LoVo (cell line): ENCODE results near the gene ZNF385A.

Experiments used
- DNase-seq: peaks from one replicate; pipeline ENCODE4 v3.0.0-alpha.2; 2016; ENCODE audit warnings: low spot score

The ZNF385A gene, protein sequence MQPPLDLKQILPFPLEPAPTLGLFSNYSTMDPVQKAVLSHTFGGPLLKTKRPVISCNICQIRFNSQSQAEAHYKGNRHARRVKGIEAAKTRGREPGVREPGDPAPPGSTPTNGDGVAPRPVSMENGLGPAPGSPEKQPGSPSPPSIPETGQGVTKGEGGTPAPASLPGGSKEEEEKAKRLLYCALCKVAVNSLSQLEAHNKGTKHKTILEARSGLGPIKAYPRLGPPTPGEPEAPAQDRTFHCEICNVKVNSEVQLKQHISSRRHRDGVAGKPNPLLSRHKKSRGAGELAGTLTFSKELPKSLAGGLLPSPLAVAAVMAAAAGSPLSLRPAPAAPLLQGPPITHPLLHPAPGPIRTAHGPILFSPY

DNA sequence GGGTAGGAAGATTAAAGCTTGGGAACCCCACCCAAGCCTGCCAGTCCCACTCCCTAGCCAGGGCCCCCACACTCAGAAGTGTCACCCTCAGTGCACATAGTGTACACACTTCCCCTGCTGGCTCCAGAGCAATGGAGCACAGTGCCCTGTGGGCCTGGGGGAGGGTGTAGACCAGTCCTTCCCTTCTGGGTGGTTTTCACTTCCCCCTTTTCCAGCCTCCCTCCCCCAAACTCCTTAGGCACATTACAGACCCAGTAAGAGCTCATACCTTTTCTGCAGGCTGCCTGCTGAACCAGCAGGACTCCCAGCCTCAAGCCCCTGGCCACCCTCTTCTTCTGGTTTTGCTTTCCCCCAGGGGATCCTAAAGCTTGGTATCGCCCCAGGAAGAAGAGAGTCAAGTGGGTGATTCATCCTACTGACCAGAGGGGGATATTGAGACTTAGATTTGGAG, at the start of gene ZNF385A:
Gene ZNF385A (minus strand): TSS at position 143 of the 451 bp plus-strand sequence. CDS start 219 bp downstream, outside the sequence.
- DNase-seq: no peak

DNA sequence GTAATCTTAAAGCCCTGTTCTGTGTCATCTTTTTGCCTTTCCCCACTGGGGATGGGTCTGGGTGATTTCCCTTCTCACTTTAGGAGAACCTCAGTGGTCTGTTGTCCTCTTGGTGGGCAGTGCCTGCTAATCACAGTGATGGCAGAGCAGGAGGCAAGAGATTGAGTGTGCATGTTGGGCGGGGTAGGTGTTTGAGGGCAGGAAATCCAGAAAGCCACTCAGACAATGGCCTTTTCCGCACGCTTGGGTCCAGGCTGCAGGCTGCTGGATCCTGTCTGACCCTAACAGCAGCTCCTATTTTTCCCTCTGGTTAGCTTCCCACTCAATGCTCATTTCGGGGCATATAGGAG, 48.3 kb upstream of the ZNF385A start:
- no peak for DNase-seq

DNA sequence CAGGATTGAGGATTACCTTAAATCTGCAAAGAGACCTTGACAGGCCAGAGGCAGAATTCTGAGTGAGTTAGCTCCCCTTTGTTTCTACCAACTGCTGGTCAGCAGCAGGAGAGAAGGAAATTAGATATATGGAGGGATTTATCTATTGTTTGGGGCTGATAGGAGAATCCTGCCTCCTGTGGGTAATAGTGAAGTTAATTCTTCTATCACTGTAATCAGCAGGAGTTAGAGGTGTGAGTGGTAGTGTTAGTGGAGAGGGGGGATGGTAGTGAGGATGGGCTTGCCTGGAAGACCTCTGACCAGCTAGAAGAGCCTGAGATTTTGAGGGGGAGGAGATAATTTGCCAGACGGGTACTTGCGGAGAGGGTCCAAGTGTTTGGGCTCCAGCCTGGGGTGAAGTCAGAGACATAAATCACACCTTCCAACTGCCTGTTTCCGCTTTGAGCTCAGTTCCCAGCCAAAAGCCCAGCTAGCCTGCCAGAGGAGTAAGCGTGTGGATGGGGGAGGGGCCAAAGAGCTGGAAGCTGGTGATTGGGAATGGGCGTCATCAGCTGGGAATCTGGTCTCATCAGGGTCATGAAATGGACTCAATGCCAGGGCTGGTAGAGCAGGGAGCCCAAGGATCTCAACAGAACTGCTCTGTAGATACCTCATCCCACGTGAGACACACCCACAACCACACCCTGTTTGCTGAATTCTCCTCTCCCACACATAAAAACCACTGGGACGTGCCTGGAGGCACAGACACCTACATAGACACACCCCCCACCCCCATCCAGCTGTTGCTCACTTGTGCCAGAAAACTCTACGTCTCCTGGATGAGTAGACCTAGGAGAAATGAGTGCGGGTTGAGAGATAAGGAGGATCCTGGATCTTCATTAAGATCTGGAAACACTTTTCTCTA, 47.6 kb upstream of the ZNF385A start:
- DNase-seq: peak; percentile 57

DNA sequence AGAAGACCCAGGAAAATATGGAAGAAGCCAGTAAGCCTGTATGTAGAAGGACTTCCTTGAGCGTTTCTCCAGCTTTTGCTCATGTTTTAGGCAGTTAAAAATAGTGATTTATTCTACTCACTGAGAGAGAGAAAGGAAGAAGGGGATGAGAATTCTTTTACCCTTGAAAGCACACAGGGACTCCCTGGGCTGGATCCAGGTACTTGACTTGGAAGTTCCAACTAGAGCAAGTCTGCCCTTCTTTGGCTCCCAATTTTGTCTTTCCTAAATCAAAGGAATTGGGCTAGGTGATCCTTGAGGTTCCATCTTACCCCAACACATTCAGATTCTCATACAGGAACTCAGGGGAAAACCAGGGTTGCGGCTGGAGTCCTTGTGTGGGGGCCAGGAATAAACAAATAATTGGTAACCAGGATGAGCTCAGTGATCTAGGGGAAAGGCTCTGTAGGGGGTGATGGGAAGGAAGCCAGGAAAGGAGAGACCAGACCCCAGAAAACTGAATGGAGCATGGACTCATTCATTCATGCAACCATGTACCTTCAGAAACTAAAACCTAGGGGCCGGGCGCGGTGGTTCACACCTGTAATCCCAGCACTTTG, 46.0 kb upstream of the ZNF385A start:
- DNase-seq: no peak

DNA sequence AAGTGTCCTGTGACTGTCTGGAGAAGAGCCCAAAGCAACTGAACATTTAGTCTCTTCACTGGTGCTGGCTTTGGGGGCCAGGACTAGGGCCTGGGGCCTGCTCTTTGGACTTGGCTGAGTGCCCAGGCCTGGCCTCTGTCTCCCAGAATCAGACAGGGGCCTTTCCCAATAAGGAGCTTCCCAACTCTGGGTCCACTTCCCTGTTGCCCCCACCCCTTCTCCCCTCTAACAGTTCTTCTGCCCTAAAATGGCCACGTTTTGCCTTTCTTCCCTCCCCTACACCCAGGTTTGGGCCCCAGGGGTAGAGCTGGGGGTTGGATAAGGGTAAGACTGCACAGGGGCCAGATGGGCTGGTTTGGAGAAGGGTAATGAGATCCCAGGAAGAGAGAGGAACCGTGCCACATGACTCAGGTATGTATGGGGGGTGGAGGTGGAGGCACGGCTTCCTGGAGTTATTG, 44.5 kb upstream of the ZNF385A start:
- DNase-seq: no peak

DNA sequence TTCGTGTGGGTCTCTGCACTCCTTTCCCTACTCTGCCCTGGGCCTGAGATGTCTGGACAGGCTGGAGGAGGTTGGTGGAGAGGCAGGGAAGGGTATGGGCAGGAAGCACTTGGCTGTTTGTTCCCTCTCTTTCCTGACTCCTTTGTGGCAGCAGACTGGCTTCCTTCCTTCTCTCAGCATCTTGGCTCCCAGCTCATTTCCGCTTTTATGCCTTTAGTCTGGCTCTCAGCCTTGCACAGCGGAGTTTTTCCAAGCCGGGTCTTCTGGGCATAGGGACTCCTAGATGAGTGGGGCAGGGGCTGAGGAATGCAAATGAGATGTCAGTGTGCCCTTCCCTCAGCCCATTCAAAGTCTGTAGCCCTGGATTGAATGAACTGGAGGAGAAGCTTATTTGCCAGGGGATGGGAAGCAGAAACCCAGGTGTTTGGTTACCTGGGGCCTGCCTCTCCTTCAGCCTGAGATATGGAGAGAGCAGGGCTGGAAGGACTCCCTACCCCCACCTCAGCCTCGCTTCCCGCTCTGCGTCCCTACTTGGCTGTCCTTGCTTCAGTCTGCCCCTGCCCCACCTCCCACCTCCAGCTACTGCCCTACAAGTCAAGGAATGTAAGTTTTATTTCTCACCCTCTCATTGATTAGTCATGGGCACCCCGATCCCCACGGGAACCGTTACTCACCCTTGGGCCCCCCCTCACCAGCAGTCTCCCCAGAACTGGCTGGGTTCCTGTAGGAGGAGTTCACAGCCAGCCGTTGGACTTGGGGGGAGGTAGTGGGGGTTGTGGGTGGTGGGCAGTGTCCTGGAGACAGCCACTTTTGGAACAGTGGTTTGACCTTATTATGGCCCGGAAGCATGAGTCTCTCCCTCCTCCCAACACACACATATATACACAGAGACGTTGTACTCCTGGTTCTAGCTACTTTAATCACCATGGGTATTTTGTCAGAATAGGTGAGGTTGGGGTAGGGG, 43.8 kb upstream of the ZNF385A start:
- DNase-seq: no peak

DNA sequence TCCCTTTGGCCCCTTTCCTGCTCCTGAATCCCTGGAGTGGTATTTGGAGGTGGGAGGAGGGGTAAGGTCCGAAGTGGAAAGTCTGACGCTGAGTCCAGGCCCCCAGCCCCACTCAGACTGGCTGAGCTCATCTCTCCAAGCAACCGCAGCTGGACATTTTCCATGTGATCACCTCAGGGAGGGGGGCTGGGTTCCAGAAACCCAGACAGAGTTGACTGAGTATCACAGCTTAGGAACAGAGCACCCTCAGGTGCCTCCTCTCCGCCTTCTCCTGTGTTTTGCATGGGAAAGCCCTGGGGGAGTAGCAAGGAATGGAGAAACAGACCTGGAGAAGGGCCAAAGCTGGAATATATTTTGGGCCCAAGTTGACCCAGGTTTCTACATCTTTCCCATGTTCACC, 42.6 kb upstream of the ZNF385A start:
- DNase-seq: no peak

DNA sequence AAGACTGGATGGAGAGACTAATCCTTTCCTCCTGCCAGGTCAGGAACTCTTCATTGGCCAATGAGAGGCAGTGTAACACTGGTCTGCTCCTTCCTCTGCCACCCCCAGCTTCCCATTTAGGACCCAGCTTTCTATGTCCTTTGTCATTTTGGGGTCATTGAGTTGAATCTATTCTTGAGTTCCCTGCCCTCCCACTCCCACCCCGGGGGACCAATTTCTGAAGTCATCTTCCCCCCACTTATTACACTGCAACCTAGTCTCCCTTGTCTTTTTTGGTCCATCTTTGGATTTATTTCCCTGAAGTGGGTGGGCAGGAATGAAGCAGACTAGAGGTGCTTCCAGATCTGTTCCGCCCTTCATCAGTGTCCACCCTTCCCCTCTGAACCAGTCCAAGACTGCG, 42.2 kb upstream of the ZNF385A start:
- no peak for DNase-seq

DNA sequence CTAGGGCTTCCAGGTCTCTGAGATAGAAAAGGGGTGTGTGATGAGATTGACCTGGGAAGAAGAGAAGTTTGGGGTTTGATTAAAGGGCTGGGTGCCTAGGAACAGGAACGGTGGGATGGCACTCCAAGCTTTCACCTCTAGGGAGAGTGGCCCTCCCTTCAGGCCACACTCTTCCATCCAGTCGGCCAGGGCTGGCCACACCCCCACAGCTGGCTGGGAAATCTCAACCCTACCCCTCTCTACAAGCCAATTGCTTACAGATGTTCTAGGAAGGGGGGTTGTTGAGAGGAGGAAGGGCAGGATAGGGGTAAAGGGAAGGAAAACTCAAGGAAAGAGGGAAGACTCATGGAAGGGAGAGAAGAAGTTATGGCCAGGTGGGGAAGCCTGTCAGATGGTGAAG, 41.2 kb upstream of the ZNF385A start:
- no peak for DNase-seq

DNA sequence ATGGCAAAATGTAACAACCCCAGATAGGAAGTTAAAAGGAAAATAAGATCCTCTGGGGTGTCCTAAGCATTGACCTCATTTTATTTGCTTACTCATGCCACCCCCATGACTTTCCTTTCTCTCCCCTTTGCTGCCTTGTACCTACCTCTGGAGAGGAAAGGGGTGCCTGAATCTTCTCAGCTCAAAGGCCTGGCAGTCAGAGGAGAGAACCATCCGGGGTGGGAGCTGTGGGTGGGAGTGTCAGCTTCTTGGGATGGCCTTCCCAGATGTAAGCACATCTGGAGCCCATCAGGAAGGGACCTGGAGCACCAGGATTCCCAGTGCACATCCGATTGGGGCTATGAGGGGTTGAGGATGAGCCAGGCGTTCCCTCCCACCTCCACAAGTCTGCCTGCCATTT, 39.7 kb upstream of the ZNF385A start:
- no peak for DNase-seq

- no peak for DNase-seq
Observed at GRCh38 chr12:54423816-54424150, 39.2 kb upstream of the ZNF385A start.

DNA sequence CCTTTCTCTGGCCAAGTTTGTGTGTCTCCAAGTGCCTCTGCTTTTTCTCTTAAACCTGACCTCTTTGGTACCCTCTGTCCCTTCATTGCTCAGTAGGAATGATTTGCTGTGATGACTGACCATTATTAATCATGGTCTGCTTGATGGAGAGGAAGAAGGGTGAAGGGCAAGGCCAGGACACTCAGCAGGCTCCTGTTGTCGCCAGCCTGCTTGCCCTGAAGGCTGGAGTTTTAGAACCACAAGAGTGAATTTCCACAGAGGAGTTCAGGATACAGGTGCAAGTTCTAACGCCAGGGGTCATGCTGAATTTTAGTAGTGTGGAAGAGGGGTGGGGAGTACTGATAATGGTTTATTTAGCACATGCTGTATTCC, 37.3 kb upstream of the ZNF385A start:
- no peak for DNase-seq

DNA sequence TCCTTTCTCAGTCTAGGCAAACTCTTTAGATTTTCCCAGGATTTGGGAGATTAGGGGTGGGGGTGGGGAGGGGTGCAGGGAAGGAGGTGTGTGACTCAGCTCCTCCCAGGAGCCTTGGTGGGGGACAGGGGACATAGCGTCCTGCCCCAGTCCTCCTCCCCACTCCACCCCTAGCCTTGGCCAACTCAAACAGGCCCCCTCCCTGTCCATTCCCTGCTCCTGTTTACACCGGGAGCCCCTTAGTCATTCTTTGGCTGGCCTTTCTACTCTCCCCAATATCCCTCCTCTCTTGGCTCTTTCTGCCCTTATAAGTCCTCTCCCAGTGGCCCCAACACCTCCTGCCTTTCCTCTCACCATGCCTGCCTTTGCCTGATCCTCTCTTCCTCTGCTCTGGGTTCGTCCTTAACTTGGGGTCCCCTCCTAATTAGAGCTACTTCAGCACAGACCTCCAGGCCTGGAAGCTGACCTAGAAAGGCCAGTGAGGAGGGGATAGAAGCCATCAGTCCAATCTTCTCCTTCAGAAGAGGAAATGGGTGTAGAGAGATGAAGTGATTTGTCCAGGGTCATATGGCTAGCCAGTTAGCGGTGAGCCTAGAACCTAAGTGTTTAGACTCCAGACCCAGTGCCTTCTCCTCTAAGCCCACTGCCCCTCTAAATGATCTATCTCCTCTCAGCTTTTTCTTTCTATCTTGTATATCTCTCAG, 36.8 kb upstream of the ZNF385A start:
- DNase-seq: no peak

DNA sequence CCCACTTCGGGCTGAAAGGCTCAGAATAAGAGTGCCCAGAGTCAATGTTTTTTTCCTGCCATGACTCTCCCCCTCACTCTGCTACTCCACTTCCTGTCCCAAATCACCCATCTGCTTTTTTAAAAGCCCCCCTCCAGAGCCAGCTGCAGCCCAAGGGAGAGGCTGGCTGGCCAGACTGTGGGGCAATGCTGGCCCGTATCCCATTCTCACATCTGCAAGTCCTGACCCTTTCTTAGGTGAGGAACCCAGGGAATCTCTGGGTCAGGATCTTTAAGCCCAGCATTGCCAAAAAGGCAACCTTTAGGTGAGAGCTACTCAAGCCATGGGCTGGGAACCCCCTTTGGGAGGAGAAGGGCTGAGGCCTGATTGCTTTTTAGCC, 36.2 kb upstream of the ZNF385A start:
- no peak for DNase-seq

DNA sequence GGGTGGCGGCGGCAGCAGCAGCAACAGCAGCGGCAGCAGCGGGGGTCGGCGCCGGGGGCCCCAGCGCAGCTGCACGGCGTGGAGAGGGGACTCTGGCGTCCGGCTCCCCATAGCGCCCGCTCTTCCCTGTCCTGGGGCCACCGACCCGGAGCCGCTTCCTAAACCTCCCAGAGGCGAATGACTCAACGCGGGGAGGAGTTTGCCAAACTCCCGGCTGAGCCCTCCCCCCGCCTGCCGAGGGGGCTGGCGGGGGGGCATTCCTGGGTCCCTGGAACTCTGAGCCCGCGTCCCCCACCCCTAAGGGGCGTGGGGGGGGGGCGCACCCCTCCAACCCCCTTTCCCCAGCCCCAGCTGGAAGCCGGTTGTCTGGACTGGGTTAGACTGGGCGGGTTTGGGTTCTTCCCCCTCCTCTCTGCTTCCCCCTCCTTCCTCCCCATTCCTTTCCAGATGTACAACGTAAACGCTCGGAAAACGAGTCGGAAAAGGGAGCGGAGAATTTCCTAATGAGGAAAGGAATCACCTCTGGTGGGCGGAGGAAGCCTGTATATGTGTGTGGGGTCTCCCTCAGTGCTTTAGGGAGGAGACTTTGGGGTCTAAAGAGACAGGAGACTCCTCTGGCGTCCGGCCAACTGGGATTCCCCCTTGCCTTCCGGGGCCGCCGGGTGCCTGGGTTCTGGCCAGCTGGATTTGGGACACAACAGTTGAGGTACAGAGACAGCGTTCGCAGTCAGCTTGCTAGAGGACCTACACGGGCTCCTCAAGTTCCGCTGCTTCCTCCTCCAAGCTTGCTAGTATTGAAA, 34.8 kb upstream of the ZNF385A start, which contains the start of gene ITGA5:
Gene ITGA5 (minus strand): TSS at position 179 of the 800 bp plus-strand sequence. CDS start 68 bp downstream, at position 111.
- DNase-seq: peak; percentile 48

GRCh38 chr12:54418441-54419087, 34.0 kb upstream of the ZNF385A start:
- no peak for DNase-seq

DNA sequence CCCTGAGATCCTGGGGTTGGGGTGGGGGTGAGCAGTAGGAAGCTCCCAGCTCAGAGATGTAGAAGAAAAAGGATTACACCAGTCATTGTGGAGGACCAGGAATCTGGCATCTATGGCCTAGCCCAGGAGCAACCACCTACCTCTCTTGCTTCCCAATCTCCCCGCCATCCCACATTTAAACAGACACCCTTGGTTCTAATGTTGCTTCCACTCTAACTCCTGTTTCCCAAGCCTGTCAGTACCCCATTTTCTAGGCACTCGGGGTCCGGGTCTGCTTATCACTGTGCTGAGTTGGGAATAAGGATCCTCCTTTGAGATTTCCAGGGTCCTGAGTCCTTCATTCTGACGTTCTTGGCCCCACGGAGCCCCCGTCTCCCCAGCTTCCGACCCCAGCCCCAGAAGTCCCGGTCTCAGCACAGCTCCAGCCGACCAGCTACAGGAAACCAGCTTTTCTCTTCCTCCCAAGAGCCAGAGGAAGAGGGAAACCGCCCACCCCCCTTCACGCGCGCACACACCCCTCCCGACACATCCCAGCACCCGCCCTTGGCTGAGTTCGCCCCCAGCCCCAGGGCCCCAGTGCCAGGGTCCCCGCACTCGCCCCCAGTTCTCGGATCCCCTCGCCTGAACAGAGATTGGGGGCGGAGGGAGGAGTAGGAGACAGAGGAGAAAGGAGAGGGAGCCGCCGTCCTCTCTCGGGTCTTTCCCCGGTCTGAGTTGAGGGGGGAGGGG, 33.3 kb upstream of the ZNF385A start:
- DNase-seq: no peak

GRCh38 chr12:54416687-54417603, 32.4 kb upstream of the ZNF385A start:
- DNase-seq: no peak
